ENCODE measurements around the gene STK24. TPM values are rescaled to one million over a fixed set of nuclear protein-coding genes. Genes with fewer than 3 reads are reported as not detected.

STK24 gene
- total and polyA plus RNA-seq, 10 of the 15 experiments (the other 5 are each of a cell fraction or from before 2014, with no cell fraction given) = 7.5 to 115 (median 52.9) TPM

- TF ChIP-seq CBX3 (IDR thresholded peaks at IDR 0.05; ENCODE audit: borderline replicate concordance, low read depth) (no peak), REST (IDR thresholded peaks at IDR 0.05; ENCODE audit: low read depth, low read length) (no peak), BCLAF1 (IDR thresholded peaks at IDR 0.05) (no peak), RAD51 (IDR thresholded peaks at IDR 0.05) (no peak), WRNIP1 (IDR thresholded peaks at IDR 0.05; ENCODE audit: borderline replicate concordance, low read depth, low read length) (no peak), YY1 (IDR thresholded peaks at IDR 0.05; ENCODE audit: low read depth, low read length) (no peak), SIN3A (IDR thresholded peaks at IDR 0.05; ENCODE audit: low read depth, low read length) (no peak), BHLHE40 (IDR thresholded peaks at IDR 0.05; ENCODE audit: borderline replicate concordance in 1 of 2, low read depth in 2 of 2, low read length in 1 of 2) (no peak), NR2C1 (IDR thresholded peaks at IDR 0.05) (no peak)
Measured at GRCh38 chr13:98541191-98541590, 35.7 kb downstream of the STK24 start (continued).
